Activated T-cell treated with anti-CD3 and anti-CD28 coated beads, Interleukin-2, amount 50 U/mL, for 24 hours (primary cell): ENCODE data around the gene LST1.

ENCODE experiments used
- DNase-seq: peaks from one replicate; pipeline ENCODE4 v3.0.0-alpha.2; 2020
- H3K27ac Mint-ChIP-seq: 2 replicates; pipeline ENCODE4 v1.8.0; 2020; ENCODE audit warnings: mild to moderate bottlenecking, mixed read lengths
- H3K27me3 Mint-ChIP-seq: 2 replicates; pipeline ENCODE4 v1.8.0; 2020; ENCODE audit warnings: mixed read lengths
- H3K36me3 Mint-ChIP-seq: 2 replicates; pipeline ENCODE4 v1.8.0; 2020; ENCODE audit warnings: low read depth, mixed read lengths
- H3K4me1 Mint-ChIP-seq: 2 replicates; pipeline ENCODE4 v1.8.0; 2020; ENCODE audit warnings: low read depth, mixed read lengths
- H3K4me3 Mint-ChIP-seq: 2 replicates; pipeline ENCODE4 v1.8.0; 2020; ENCODE audit warnings: mild to moderate bottlenecking, moderate library complexity, mixed read lengths
- H3K9me3 Mint-ChIP-seq: 2 replicates; pipeline ENCODE4 v1.8.0; 2020; ENCODE audit warnings: mixed read lengths

LST1 gene

GRCh38 chr6:31556307-31556706, 29.8 kb upstream of the LST1 start:
- peaks cover 73% of the 10 kb centered on the region for H3K4me1 Mint-ChIP-seq
- no peak for DNase-seq
- peak overlapping the region; percentile 35 for H3K27ac Mint-ChIP-seq
- no peaks in the 10 kb centered on the region for H3K27me3 Mint-ChIP-seq
- peaks cover 76% of the 10 kb centered on the region for H3K36me3 Mint-ChIP-seq
- no peak overlapping the region for H3K4me3 Mint-ChIP-seq
- no peaks in the 10 kb centered on the region for H3K9me3 Mint-ChIP-seq

DNA sequence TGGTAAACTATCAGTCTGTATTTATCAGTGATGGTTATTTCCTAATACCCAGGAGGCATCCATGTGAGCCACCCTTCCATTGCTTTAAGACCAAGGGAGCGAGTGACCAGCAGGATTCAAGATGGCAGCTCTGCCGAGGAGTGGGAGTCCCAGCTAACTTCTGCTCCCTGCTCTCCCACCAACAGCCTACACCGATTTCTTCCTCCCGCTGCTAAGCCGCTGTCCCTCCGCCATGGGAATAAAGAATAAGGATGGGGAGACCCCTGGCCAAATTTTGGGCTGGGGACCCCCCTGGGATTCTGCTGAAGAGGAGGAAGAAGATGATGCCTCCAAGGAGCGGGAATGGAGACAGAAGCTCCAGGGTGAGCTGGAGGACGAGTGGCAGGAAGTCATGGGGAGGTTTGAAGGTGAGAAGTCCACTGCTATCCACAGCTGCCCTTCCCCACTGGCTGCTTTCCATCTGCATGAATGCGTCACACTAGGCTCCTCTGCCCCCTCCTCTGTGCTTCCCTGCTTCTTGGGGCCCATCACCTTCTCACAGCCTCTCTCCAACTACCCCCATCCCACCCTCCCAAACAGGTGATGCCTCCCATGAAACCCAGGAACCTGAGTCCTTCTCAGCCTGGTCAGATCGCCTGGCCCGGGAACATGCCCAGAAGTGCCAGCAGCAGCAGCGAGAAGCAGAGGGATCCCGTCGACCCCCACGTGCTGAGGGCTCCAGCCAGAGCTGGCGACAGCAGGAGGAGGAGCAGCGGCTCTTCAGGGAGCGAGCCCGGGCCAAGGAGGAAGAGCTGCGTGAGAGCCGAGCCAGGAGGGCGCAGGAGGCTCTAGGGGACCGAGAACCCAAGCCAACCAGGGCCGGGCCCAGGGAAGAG, 28.4 kb upstream of the LST1 start:
- peaks cover 77% of the 10 kb centered on the region for H3K4me1 Mint-ChIP-seq
- no peak for DNase-seq
- H3K4me3 Mint-ChIP-seq: peak overlapping the region; percentile 41
- peaks cover 75% of the 10 kb centered on the region for H3K36me3 Mint-ChIP-seq
- peaks cover 1% of the 10 kb centered on the region for H3K9me3 Mint-ChIP-seq
- H3K27ac Mint-ChIP-seq: peak overlapping the region; percentile 92
- H3K27me3 Mint-ChIP-seq: no peaks in the 10 kb centered on the region

GRCh38 chr6:31558318-31558625, 27.8 kb upstream of the LST1 start:
- H3K27ac Mint-ChIP-seq: peak overlapping the region; percentile 92
- DNase-seq: no peak
- H3K36me3 Mint-ChIP-seq: peaks cover 75% of the 10 kb centered on the region

DNA sequence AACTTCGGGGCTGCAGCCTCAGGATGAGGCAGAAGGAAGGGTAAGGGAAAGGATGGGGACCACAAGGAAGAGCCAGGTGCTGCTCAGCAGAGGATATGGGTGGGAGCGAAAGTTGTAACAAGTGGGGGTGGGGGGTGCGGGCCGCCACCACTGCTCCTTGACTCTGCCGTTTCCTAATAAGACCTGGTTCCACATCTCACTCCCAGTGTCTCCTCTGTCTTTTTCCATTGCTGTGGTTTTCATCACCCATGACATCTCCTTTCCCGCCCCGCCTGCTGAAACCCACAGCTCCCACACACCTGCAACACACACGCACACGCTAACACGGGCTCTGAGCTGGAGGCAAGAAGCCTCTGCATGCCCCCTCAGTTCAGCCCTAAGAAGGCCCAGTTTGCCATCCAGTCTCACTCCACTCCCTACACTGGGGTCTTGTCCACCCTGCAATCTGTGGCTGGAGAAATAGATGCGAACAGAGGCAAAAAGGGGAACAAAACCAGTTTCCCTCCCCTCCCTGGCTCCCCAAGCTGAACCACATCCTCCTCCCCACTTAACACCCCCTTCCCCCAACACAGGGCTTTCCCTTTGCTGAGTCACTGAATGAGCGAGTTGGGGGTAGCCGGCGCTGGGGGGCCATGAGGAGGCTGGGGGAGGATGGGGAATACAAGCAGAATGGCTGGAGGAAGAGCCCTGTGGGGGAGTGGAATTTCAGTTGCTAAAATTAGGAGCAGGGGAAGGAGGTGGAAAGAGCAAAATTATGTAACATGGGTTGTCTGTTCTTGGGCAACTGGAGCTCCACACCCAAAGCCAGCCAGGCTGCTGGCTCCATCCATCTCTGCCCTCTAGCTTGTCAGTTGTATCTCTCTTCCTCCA, 27.2 kb upstream of the LST1 start:
- H3K9me3 Mint-ChIP-seq: peaks cover 1% of the 10 kb centered on the region
- peaks cover 84% of the 10 kb centered on the region for H3K4me1 Mint-ChIP-seq
- DNase-seq: peak; percentile 83
- peaks cover 77% of the 10 kb centered on the region for H3K36me3 Mint-ChIP-seq
- peak overlapping the region; percentile 92 for H3K27ac Mint-ChIP-seq
- no peaks in the 10 kb centered on the region for H3K27me3 Mint-ChIP-seq
- H3K4me3 Mint-ChIP-seq: peak overlapping the region; percentile 67

More at GRCh38 chr6:31558318-31558625, 27.8 kb upstream of the LST1 start:
- Mint-ChIP-seq H3K4me3 (peak overlapping the region; percentile 67), H3K4me1 (peaks cover 82% of the 10 kb centered on the region), H3K27me3 (no peaks in the 10 kb centered on the region), H3K9me3 (peaks cover 1% of the 10 kb centered on the region)

- H3K4me3 Mint-ChIP-seq: peak overlapping the region; percentile 67
- DNase-seq: no peak
- peaks cover 1% of the 10 kb centered on the region for H3K9me3 Mint-ChIP-seq
- peaks cover 74% of the 10 kb centered on the region for H3K36me3 Mint-ChIP-seq
- H3K27me3 Mint-ChIP-seq: no peaks in the 10 kb centered on the region
- H3K4me1 Mint-ChIP-seq: peaks cover 80% of the 10 kb centered on the region
- H3K27ac Mint-ChIP-seq: peak overlapping the region; percentile 92
Measured at GRCh38 chr6:31559606-31559957, 26.5 kb upstream of the LST1 start.

DNA sequence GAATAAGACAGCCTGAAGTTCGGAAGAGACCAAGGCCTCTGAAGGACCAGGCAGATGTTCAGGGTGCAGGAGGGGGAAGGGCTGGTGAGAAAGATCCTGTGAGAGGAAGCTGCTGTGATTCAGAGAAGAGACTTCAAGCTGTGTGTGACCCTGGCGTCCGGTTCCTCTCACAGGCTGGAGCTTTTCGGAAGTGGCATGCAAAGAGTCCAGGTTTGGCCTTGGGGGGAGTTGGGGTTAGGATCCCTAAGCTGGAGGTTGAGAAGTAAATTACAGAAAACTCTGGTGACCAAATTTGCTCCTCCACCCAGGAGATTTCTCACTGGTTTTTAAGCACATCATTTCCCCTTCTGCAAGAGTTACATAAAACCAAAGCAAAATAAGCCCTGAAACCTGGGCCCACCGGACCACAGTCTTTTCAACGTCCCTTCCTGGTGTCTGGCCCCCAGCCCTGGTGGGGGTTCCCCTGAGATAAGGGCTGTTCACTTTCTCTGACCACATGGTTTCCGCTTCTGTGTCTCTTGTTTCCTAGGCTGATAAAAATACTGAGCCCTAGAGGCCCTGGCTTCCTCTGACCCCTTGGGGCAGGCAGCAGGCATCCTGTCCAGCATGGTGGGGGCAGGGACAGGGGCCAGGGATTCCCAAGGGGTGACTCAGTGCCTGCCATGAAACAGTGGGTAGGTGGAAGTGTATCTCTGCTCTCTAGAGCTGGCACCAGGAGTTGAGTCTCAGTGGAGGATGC, 25.9 kb upstream of the LST1 start:
- Mint-ChIP-seq H3K9me3 (peaks cover 1% of the 10 kb centered on the region), H3K4me1 (peaks cover 81% of the 10 kb centered on the region), H3K27me3 (no peaks in the 10 kb centered on the region), H3K36me3 (peaks cover 75% of the 10 kb centered on the region), H3K4me3 (peak overlapping the region; percentile 67), H3K27ac (peak overlapping the region; percentile 92)
- peak; percentile 69 for DNase-seq

- Mint-ChIP-seq H3K9me3 (peaks cover 1% of the 10 kb centered on the region), H3K36me3 (peaks cover 80% of the 10 kb centered on the region), H3K27me3 (no peaks in the 10 kb centered on the region), H3K4me1 (peaks cover 87% of the 10 kb centered on the region), H3K4me3 (peak overlapping the region; percentile 67), H3K27ac (peak overlapping the region; percentile 92)
- DNase-seq: no peak
Measured at GRCh38 chr6:31560697-31561058, 25.4 kb upstream of the LST1 start.

DNA sequence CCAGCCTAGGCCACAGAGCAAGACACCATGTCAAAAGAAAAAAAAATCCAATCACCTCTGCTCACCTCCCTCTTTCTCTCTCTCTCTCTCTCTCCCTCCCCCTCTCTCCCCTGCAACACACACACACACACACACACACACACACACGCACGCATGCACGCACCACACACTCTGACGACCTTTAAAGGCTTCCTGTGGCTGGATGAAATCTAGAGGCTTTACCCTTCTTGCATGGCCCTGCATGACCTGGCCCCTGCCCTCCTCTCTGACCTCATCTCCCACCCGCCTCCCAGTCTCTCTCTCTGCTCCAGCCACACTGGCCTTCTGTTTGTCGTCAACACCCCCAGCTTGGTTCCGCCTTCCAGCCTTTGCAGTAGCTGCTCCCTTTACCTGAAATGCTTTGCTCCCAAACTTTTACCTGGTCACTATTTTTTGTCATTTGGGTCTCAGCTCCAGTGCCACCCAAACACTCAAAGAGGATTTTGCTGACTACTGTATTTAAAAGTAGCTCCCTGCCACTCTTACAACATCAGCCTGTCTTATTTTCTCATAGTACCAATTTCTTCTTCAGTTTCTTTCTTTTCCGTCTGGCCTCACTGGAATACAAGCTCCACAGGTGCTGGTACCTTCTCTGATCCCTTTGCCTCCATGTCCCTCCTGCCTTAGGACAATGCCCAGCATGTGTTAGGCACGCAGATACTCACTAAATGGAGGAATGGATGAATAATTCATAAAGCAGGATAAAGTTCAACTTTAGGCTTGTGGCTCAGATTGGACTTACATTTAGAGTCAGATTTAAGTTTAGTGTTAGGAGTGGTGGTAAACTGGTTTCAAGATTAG, 18.3 kb upstream of the LST1 start:
- H3K36me3 Mint-ChIP-seq: peaks cover 32% of the 10 kb centered on the region
- peaks cover 82% of the 10 kb centered on the region for H3K4me1 Mint-ChIP-seq
- H3K27ac Mint-ChIP-seq: peak overlapping the region; percentile 91
- H3K9me3 Mint-ChIP-seq: no peaks in the 10 kb centered on the region
- no peak for DNase-seq
- H3K27me3 Mint-ChIP-seq: no peaks in the 10 kb centered on the region
- peak overlapping the region; percentile 56 for H3K4me3 Mint-ChIP-seq

- DNase-seq: peak; percentile 69
- peaks cover 83% of the 10 kb centered on the region for H3K4me1 Mint-ChIP-seq
- H3K4me3 Mint-ChIP-seq: peak overlapping the region; percentile 56
- H3K27me3 Mint-ChIP-seq: no peaks in the 10 kb centered on the region
- peak overlapping the region; percentile 91 for H3K27ac Mint-ChIP-seq
- H3K36me3 Mint-ChIP-seq: peaks cover 35% of the 10 kb centered on the region
- no peaks in the 10 kb centered on the region for H3K9me3 Mint-ChIP-seq
Measured at GRCh38 chr6:31568537-31568961, 17.5 kb upstream of the LST1 start.

GRCh38 chr6:31569861-31570536, 16.1 kb upstream of the LST1 start:
- H3K36me3 Mint-ChIP-seq: peaks cover 41% of the 10 kb centered on the region
- peak overlapping the region; percentile 56 for H3K4me3 Mint-ChIP-seq

GRCh38 chr6:31572041-31572911, 13.8 kb upstream of the LST1 start, which contains the start of gene LTA:
LTA (plus strand) TSS chr6:31572289; CDS start chr6:31572743, 454 bp downstream.
- H3K27ac Mint-ChIP-seq: peak within 1 kb of the TSS; percentile 99
- H3K36me3 Mint-ChIP-seq: peaks cover 54% of the 10 kb centered on the region
- DNase-seq: peak; percentile 89
- peaks cover 93% of the 10 kb centered on the region for H3K4me1 Mint-ChIP-seq
- no peaks in the 10 kb centered on the region for H3K9me3 Mint-ChIP-seq
- no peaks in the 10 kb centered on the region for H3K27me3 Mint-ChIP-seq
- H3K4me3 Mint-ChIP-seq: peak within 1 kb of the TSS; percentile 97

More at GRCh38 chr6:31569861-31570536, 16.1 kb upstream of the LST1 start:
- peaks cover 88% of the 10 kb centered on the region for H3K4me1 Mint-ChIP-seq
- H3K27me3 Mint-ChIP-seq: no peaks in the 10 kb centered on the region
- H3K9me3 Mint-ChIP-seq: no peaks in the 10 kb centered on the region
- DNase-seq: no peak
- H3K27ac Mint-ChIP-seq: peak overlapping the region; percentile 91

DNA sequence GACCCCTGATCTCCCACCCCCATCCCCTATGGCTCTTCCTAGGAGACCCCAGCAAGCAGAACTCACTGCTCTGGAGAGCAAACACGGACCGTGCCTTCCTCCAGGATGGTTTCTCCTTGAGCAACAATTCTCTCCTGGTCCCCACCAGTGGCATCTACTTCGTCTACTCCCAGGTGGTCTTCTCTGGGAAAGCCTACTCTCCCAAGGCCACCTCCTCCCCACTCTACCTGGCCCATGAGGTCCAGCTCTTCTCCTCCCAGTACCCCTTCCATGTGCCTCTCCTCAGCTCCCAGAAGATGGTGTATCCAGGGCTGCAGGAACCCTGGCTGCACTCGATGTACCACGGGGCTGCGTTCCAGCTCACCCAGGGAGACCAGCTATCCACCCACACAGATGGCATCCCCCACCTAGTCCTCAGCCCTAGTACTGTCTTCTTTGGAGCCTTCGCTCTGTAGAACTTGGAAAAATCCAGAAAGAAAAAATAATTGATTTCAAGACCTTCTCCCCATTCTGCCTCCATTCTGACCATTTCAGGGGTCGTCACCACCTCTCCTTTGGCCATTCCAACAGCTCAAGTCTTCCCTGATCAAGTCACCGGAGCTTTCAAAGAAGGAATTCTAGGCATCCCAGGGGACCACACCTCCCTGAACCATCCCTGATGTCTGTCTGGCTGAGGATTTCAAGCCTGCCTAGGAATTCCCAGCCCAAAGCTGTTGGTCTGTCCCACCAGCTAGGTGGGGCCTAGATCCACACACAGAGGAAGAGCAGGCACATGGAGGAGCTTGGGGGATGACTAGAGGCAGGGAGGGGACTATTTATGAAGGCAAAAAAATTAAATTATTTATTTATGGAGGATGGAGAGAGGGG, 12.6 kb upstream of the LST1 start:
- Mint-ChIP-seq H3K27me3 (no peaks in the 10 kb centered on the region), H3K36me3 (peaks cover 65% of the 10 kb centered on the region), H3K4me1 (peaks cover 88% of the 10 kb centered on the region), H3K27ac (peak overlapping the region; percentile 99), H3K4me3 (peak overlapping the region; percentile 97), H3K9me3 (no peaks in the 10 kb centered on the region)
- no peak for DNase-seq
